GM19452 (cell line): ENCODE results near the gene SPOCK1.

Experiments used
- ATAC-seq: cut with Tn5 transposase; IDR thresholded peaks from one replicate; pipeline ENCODE4 v1.9.1; 2021; ENCODE audit not compliant: unreplicated experiment

The SPOCK1 gene

DNA sequence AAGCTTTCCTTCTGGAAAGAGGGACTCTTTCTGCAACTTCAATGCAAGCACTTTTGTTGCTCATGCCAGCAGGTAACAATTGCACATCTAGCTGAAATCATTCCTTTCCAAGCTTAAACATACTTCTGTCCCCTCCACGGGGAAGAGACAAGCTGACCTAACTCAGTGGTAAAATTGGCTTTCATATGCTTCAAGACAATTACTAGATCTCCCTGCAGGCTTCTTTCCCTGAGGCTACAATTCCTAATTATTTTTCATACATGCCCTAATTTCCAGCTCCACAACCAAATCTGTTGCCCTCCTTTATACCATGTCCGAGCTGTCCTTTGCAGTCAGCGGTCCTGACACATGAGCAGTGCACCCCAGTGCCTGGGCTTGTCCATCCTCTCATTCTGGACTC, 324.9 kb downstream of the SPOCK1 start:
- ATAC-seq = no peak

DNA sequence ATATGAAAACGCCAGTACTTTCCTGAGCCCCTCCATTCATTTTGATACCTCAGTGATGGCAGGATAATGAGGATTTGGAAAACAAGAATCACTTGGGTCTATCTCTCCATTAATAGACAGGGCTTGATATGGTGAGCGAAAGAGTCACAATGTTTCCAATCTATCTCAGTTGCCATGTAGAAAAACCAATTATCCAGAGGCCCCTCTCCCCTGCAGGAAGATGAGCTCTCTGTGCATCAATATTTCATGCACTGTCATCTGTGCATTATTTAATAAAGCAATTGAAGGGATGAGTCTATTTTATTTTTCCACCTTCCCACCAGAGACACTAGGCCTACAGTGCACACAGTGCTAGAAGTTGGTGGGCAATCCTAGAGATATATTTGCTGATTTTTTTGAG, 326.9 kb downstream of the SPOCK1 start:
- ATAC-seq = no peak

DNA sequence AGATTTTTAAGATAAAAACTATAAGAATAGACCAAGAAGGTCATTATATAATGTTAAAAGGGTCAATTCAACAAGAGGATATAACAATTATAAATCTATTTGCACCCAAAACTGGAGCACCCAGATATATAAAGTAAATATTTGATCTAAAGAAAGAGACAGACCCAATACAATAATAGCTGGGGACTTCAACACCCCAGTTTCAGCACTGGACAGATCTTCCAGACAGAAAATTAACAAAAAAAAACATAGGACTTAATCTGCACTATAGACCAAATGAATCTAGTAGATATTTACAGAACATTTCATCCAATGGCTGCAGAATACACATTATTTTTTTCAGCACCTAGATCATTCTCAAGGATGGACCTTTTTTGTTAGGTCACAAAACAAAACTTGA, 331.9 kb downstream of the SPOCK1 start:
- ATAC-seq = no peak

DNA sequence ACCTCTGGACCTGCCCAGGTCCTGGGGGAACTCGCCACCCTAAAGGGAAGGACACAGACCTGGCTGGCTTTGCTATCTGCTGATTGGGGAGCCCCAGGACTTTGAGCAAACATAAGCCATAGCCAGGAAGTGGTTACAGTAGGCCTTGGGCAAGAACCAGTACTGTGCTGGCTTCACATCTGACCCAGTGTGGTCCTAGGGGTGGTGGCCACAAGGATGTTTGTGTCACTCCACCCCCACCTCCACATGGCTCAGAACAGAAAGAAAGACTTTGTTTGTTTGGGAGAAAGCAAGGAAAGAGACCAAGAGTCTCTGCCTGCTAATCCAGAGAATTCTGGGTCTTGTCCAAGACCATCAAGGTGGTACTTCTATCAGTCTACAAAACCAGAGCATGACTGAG, 334.2 kb downstream of the SPOCK1 start:
- no peak for ATAC-seq

DNA sequence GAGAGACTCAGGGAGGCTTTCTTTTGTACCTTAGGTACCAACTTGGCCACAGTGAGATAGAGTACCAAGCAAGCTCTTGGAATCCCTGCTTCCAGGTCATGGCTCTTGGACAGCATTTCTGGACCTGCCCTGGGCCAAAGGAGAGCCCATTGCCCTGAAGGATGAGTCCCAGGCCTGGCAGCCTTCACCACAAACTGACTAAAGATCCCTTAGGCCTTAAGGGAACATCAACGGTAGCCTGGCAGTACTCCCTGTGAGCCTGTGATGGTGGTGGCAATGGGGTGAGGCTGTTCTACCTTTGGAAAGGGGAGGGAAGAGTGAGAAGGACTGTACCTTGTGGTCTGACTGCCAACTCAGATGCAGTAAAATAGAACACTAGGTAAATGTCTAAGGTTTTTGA, 334.6 kb downstream of the SPOCK1 start:
- no peak for ATAC-seq

- ATAC-seq = no peak
These were observed 340.4 kb downstream of the SPOCK1 start for GRCh38 chr5:137158691-137159090.

DNA sequence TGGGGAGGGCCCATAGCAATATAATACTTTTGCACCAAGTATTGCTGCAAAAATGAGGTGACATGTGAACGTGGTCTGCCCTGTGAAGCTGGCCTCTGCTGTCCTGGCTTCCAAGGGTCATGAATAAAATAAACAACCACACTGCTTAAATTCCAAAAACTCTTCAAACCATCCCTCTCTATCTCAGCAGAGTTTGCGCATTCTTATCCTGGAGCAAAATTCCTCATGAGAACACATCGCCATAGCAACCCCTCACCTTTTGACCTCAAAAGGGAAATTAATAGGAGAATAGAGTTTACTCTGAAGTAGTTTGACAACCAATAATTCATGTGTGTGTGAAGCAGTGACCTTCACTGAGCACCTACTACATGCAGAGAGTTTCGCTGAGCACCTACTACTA, 342.9 kb downstream of the SPOCK1 start:
- no peak for ATAC-seq

GRCh38 chr5:137155261-137156000, 343.7 kb downstream of the SPOCK1 start:
- ATAC-seq = no peak

DNA sequence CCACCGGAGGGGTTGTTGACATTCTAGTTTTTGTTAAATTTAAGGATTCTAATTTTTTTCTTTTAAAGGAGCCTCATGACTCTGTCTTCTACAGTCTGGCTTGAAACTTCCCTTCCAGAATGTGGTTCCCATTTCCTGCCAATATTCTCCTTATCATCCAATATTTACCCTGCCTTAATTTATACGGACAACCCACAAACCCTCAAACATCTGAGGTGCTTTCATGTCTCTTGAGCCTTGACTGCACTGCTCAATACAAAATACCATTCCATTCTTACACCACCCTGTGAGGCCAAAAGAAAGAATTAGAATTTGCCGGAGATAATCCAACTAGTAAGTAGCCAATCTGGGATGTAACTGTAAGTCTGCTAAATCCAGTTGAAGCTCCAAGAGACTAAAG, 346.5 kb downstream of the SPOCK1 start:
- ATAC-seq = no peak

DNA sequence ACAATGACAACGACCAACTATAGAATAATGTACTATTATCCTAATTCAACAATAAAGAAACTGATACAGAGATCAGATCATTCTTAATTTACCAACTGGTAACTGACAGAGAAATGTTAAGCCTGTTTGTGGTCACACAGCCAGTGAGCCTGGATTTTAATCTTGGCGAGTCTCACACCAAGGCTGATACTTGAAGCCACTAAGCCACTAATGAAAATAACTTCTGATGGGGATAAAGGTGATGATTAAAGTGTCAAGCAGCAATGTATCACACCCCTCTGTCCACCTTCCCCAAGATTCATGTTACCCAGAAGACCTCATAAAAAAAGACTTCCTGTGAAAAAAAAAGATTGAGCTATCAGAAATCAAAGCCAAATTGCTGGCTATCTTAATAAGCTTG, 350.5 kb downstream of the SPOCK1 start:
- no peak for ATAC-seq

DNA sequence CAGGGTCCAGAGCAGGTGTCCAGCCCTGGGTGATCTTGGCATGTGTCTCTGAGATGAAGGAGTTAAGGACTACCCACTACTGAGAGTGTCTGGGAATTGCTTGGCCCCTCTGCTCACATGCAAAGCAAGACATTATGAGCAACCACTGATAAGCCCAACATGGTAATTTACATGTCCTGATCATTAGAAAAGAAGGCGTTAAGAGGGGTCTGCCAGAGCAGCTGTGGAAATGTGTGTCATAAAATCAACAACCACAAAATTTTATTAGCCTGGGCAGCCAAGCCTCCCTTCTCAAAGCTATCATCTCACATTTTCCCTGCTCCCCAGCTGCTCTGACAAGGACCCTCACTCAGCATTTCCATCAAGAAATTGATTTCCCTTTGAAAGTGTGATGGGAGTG, 351.0 kb downstream of the SPOCK1 start:
- ATAC-seq = no peak

GRCh38 chr5:137147346-137147745, 351.8 kb downstream of the SPOCK1 start:
- no peak for ATAC-seq

- ATAC-seq = no peak
These were observed 352.7 kb downstream of the SPOCK1 start for GRCh38 chr5:137146402-137146890.

- ATAC-seq = no peak
These were observed 353.4 kb downstream of the SPOCK1 start for GRCh38 chr5:137145721-137146120.

DNA sequence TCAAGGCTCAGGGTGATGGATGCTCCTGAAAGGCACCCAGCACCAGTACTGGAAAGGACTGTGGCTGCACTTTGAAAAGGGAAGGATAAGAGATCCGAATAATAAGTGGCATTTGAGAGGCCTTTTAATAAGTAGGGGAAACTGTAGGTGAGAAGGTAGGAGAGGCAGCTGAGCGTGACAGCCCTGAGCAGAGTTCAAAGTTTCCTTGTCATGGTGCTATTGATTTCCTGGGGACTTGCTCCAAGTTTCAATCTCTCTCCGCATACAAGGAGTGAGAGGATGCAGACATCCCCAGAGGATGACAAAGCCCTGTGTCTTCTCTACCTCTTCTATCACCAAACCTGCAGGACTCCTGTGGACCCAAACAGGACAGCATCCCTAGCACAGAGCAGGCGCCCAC, 354.5 kb downstream of the SPOCK1 start:
- ATAC-seq = no peak

DNA sequence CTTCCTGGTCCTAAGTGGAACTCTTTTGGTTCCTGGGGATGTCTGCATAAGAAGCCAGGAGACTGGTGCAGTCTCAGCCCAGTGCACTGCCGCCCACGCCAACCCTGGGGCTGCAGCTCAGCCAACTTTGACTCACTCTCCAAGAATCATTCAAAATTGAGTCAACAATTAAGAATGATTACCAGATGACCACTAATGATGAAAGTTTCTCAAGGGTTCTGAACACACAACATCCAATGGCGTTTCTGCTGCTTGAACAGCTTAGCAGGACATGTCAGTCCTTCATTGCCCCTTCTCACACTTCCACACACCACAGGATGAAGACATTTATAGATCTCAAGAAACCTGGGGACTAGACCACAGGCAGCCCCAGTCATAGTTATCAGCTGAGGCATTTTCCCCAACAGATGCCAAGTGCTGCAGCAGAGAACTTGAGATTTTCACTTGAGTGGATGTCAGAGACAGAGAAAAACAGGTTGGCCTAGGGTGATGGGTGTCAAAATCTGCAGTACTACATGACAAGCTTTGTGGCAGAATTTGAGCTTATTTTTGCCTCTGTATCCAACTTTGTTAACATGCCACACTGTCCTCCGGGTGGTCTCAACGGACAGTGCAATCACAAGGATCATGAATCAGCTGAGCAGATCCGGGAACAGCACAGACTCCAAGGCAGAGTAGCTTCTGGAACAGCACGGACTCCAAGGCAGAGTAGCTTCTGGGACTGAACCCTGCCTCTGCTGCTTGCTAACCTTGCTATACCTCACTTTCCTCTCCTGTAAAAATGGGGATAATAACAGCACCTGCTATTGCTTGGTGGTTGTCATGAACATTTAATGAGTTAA, 356.1 kb downstream of the SPOCK1 start:
- ATAC-seq = peak; percentile 69

DNA sequence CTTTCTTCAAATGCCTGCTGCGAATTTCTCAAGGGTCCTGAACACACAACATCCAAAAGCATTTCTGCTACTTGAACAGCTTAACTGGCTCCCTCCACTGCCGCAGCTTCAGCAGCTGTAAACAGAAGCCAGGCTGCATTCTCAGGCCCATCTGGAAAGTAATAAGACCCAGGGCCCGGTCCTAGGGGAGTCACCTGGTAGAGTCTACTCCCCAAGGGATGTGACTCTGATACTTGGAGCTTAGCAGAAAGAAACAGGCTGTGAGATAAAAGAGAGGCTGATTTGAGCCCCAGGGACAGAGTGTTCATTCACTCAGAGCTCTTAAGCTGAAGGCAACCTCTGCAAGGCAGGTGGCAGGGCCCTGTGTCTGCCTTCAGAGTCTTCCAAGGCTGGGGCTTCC, 356.8 kb downstream of the SPOCK1 start:
- ATAC-seq = peak; percentile 44

DNA sequence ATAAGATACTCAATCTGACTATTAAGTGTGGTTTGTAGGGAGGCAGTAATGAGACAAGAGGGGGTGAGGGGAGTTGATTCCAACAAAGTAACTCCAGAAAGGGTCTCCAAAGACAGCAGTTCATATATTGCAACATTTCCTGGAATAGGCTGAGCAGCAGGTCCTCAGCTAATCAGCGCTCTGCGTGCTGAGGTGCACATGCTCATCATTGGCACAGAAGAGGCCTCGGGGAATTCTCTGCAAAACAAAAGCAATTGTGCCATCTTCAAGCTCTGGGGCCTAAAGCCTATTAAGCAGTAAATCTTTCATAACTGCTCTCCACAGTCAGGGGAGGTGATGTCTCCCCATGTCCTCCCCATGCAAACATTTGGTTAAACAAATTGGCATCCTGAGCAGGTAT, 357.3 kb downstream of the SPOCK1 start:
- no peak for ATAC-seq

- ATAC-seq = no peak
These were observed 362.0 kb downstream of the SPOCK1 start for GRCh38 chr5:137136991-137137632.

- no peak for ATAC-seq
These were observed 364.1 kb downstream of the SPOCK1 start for GRCh38 chr5:137134920-137135532.
